CD4-positive, alpha-beta T cell treated with Interleukin-21 for 1 hour (primary cell): ENCODE measurements around the gene SORBS1.

Experiments
- DNase-seq: peaks from one replicate; pipeline ENCODE4 v3.0.0-alpha.2; 2020

The SORBS1 gene

DNA sequence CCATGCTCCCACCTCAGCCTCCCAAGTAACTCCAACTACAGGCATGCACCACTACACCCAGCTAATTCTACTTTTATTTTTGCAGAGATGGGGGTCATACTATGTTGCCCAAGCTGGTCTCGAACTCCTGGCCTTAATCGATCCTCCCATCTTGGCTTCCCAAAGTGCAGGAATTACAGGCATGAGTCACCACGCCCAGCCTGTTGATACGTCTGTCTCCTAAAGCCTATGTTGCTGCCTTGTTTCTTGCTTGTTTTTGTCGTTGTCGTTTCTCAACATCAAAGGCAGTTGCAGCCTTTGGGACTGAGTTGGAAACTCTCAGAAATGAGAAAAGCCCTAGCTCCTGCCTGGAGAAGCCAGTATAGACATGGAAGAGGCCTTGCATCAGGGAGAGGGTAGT is 49.9 kb downstream of the SORBS1 start:
- DNase-seq = no peak

DNA sequence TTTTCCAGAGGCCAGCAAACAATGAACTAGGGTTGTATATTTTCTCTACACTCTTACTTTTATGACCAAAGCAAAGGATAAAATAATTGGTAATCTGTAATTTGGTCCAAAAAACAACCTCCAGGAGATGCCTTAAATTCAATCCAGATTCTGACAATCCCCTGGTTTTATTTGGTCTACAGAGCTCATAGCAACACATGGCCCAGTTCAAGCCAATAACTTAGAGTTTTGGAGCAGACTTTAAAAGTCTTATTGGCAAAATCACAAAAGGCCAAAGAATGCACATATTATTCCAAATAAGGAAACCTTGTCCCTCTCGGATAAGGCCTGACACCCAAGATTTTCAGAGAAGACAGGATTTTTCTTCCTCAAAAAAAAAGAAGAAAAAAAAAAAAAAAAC is 51.9 kb downstream of the SORBS1 start:
- no peak for DNase-seq

DNA sequence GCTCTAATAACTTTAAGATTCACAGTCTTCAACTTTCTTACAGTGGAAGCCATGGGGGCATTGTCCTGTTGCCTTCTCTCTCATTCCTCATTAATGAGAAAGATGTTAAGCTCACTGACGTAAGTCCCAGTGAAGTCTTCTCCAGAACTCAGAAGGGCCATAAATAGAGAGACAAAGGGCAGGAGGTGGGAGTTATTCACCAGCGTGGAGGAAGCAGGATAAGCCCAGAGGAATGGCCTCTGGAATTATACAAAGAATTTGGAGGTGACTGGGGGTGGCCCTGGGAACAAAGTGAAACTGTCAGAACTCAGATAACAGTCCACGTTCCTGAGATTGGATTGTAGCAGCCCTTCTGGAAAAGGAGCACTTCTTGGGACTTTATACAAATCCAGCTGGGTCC is 52.4 kb downstream of the SORBS1 start:
- DNase-seq = no peak

DNA sequence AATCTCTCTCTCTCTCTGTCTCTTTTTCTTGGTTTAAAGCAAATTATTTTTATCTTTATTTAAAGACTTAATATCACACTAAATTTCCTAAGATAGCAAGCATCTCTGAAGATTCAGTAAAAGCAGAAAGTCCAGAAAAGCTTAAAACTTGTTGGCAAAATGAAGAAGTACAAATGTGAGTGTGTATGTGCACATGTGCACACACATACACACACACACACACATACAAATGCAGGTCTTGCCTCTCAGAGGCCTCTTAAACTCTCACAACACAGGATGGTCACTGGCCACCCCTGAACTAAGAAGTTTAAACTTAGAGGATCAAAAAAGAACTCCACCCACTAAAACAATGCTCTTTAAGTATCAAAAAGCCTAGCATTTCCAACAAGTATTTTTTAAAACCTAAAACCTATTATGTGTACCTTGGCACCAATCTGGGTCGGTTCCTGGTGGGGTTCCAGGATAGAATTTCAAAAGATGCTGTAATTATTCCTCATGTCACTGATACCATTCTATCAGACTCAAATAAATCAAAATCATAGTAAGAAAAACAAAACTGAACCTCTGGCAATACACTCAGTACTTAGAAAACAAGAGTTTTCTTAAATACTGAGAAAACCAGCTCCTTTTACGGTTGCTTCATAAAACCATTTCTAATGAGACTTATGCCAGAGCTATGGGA is 55.0 kb downstream of the SORBS1 start:
- DNase-seq = no peak

DNA sequence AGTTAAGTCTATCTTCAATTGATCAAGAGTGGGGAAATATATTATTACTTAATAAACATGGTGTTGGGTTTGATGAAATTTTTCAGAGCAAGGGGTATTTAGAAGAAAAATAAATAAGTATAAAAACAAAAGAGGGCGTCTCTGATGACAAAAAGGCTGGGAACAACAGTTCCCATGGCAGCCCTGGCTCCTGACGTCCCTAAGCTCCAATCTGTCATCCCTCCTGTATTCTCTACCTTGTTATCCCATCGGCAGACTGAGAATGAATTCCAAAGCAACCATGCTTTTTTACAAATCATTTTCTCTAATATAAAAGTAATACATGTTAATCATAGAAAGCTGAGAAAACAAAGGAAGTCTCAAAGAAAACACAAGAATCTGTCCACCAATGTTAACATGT is 55.5 kb downstream of the SORBS1 start:
- DNase-seq = no peak

DNA sequence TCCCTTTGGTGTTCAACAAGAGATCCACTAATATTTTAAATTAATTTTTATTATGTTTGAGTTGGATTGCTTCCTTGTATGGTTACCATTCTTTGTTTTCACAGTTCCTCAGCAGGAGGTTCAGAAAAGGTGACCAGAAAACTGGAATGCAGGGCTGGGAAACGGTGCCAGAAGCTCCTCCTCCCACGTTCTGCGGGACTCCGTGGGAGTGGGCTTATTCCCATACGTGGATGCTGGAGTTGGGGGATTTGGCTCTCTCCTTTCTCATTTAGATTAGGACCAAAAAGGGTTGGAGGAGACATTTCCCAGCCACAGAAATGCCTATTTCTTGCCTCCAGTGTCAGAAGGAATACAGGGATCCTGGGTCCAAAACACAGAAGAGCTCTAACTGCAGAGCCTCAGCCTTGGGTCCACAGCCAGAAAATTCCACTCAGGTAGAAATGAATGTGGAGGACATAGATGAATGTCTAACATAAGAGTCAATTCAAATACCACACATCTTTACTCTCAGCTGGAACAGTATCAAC is 56.0 kb downstream of the SORBS1 start:
- no peak for DNase-seq

DNA sequence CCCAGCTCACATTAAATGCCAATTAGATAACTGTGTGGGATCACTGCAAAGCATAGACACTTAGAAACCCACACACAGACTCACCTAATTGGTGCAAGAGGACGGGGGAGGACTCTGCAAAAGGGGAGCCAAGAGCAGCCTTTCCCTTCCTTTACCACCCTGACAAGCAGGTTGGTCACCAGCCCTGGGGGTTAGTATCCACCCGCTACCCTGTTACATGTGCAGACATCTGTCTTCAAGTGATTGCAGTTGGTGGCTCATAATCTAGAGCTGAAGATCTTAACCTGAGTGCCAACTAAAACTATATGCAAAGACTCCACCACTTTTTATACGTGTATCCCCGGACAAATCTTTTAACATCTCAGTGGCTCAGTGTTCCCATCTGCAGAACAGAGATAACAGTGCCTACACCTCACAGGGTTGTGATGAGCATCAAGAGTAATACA is 56.9 kb downstream of the SORBS1 start:
- no peak for DNase-seq

DNA sequence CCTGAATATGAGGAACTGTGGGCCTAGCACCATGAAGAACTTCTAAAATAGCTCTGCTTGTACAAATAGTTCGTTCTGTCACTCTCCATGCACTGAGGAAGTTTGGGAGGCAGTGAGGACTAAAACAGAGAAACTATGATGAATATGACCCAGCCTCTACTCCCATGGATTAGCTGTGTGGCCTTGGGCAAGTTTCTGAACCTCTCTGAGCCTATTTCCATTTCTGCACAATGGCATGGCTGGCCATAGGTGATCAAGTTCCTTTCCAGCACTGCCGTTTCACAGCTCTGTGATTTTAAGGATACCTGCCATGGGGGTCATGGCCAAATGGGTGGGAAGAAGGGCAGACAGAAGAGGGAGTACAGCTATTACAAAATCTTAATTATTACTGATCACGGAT is 57.6 kb downstream of the SORBS1 start:
- no peak for DNase-seq

DNA sequence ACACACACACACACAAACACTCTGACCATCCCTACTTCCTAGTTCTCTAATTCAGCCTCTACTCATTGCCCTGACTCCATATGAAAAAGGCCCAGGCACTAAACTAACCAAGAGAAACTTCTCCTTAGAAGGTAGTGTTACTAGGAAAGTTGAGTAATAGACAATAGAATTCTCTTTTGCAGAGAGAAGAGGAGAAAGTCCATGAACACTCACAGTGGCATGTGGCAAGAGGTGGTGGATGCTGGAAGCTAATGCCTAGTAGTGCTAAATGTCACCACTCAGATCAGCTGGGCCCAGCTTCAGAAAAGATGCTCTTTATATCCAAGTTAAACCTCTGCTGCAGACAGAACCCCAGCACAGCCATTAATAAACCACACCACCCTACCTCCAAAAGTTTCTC is 58.2 kb downstream of the SORBS1 start:
- no peak for DNase-seq

DNA sequence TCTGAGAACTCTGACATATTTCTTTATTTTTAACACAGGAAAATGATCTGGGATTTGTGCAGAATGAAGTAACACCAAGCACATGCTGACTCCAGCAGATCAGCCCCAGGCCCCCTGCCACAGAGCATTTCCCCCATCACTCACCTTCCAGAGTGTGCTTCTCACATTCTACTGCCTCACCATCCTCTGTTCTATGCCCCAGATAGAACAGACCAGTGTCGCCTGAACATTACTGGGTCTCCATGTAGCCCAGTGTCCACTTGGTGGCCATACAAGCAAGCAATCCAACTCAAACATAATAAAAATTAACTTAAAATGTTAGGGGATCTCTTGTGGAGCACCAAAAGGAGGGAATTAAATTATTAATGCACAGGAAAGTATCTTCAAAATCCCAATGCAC is 58.8 kb downstream of the SORBS1 start:
- no peak for DNase-seq

DNA sequence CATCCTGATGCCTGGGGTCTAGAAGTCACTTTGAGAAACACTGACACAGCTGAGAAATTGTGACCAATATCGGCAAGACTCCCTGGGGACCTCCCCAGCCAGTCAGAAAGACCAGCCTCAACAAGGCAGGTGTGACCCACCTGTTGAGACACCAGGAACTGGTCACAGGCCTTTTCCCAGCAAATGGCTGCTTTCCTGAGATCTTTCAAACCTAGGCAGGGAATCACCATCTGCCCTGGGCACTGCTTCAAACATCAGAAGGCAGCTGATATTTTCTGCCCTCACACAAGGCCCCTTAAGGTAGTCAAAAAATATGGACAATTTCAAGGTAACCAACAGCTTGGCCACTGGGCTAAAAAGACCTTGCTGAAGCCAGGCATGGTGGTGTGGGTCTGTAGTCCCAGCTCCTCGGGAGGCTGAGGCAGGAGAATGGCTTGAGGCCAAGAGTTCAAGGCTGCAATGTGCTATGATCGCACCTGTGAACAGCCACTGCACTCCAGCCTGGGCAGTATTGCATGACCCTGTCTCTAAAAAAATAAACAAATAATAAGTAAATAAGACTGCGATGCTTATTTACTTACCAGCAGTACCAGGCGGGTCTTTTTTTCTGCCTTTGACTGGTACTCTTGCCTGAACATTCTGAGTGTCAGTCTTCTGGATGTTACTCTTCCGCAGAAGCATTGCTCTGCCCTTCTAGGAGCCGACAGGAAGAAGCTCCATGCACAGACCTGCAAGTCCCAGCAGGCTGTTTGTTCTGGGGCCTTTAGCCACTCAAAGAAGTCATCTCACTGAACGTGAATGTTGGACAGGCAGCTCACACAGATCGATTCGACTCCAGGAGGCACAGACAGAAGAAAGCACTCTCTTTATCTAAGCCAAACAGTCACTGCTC is 59.7 kb downstream of the SORBS1 start:
- no peak for DNase-seq

DNA sequence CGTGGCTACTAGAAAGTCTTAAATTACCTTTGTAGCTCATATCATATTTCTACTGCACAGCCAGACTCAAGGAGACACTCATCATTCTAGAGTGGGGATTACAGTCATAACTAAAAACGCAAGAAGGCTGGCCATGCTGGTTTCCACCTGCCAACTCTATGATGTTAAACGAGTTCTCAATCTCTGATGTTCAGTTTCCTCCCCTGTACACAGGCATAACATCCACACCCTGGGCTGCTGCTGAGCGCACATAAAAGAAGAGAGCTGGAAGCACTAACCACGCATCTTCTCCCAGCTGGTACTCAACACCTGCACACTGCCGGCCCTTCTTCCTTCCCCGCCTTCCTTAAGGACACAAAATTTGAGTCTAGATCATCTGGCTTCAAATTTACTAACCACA is 60.5 kb downstream of the SORBS1 start:
- DNase-seq = no peak

DNA sequence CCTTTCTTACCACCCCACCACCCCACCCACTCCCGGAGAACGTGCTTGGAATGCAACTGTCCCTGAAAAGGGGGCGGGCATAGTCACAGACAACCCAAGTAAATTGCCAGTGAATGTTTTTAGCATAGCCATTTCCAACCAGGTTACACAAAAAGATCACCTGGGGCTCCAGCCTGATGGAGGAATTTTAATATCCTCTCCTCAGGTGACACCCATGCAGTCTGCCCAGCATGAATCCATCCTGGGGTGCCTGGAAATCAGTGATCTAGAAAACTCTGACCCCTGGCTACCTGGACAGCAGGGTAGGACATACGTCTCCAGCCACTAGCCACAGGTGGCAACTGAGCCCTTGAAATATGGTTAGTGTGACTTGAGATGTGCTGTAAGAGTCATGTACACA is 61.1 kb downstream of the SORBS1 start:
- DNase-seq = no peak

DNA sequence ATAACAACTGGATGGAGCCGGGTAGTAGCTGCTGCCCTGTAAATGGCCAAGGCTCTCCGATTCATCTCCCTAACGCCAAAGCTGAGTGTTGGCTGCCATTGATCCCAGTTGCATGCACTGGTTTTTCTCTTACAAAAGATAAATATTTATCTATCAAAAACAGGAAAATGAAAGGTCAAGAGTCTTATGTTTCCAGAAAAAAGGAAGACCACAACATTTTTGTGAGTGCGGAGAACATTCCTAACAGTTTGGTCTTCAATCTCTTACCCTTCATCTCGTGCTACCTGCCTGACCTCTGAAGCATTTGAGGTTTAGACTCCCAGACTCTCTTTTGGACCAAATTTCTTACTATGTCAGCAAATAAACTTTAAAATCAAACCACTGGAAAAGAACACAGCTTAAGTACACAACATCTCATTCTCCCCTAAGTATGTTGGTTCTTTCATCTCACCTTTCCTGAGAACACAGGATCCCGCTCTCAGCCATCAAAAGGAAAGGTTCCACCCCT is 61.6 kb downstream of the SORBS1 start:
- no peak for DNase-seq

DNA sequence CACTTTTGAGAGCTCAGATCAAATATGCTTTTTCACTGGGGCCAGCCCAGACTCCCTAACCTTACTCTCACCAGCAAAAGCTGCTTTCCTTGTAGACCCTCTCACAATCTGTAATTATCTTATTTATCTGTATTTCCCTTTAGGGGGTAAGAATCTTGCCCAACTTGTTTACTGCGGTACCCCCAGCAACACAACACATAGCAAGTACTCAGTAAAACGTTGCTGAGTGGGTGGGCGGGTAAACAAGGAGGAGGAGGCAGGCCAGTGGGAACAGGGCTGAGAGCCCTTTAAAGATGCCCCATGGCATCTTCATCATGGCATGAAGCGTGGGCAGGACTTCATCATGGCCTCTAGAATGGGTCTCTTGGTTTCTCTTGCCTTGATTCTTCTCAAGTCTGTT is 64.2 kb downstream of the SORBS1 start:
- no peak for DNase-seq

DNA sequence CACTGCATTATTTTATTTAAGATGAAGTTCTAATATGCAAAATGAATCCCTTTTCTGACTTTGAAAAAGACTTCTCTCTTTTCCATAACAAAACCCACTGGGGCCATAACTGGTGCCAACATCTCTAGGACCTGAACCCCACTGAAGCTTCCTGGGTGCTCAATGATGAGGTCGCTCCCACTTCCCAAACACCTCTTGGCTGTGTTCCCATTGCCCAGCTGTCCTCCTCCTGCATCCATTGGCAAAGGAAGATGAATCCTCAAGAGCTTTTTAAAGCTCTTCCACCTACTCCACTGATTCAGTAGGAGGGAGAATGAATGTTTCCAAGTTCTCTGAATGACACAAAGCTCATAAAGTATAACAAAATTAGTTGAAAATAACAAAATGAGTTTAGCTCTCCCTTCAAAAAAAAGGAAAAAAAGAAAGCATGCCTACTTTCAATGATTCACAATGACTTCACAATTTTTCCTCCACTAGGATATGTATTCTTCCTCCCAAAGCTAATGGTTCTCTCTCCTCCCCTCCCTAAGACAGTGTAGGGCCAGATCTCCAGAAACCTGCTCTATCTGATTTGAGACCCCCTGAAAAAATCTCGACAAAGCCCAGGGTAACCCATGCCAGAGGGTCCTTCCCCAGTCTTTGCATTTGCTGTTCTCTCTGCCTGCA is 64.8 kb downstream of the SORBS1 start:
- DNase-seq = no peak

DNA sequence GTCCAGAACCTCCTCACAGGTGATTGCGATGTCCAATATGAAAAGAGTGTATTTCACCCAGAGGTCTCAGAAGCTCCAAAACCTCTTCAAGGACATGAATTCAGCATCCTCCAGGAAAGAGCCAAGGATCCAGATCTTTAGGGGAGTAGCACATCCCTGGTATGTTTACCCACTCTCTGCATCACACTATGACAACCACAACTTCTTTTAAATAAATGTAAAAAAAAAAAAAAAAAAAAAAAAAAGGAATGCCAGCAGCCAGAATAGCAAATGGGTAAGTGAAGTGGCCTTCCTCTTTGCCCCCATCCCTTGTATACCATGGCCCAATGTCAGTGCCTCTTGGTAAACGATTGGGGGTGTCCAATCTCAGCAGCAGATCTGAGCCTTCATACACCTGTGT is 67.3 kb downstream of the SORBS1 start:
- no peak for DNase-seq

DNA sequence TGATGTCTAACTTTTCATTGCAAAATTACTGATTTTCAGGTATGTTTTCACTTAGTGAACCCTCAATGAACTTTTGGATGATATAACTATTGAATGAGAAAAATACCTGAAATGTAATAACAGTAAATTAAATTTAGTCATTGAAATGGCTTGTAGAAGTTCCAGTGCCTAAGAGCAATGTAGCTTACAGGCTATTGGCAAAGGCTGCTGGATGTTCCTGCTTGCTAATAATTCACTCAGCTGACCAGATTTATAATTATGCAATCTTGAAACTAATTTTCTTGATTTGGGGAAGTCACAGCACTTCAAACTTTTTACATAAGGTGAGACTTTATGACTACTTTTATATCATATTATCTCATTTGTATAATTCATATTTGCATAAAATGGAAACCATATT is 73.2 kb downstream of the SORBS1 start:
- DNase-seq = no peak

DNA sequence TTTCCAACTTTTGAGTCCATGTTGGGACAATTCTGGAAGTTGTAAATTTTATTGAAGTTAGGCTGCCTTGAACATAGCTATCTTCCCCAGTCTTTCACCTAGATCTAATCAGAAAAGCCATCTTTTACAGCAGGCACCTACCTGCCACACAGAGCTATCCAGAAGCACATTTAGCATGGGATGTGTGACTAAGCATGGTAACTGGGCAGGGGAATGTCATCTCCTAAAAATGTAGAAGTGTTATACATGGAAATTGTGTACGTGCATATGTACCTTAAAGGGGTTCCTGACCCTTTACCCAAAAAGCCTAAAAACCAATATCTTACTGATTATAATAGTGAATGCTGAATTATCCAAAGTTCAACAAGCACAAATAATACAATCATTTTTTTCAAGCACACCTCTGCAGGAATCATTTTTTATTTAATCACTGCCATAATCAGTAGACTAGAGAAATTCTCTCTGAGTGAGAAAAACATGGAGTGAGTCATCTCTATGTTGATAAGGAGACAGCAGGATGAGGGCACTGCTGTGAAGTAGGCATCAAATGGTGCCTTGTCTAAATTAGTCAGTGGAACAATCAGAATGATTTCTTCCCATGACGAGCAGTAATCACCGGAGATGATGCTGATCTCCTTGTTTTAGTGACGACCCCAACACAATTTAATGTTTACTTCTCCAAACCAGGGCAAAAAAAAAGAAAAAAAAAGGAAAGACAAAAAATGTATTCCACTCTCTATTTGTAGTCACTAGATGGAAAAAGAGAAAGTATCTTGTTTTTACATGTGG is 75.9 kb downstream of the SORBS1 start:
- no peak for DNase-seq

DNA sequence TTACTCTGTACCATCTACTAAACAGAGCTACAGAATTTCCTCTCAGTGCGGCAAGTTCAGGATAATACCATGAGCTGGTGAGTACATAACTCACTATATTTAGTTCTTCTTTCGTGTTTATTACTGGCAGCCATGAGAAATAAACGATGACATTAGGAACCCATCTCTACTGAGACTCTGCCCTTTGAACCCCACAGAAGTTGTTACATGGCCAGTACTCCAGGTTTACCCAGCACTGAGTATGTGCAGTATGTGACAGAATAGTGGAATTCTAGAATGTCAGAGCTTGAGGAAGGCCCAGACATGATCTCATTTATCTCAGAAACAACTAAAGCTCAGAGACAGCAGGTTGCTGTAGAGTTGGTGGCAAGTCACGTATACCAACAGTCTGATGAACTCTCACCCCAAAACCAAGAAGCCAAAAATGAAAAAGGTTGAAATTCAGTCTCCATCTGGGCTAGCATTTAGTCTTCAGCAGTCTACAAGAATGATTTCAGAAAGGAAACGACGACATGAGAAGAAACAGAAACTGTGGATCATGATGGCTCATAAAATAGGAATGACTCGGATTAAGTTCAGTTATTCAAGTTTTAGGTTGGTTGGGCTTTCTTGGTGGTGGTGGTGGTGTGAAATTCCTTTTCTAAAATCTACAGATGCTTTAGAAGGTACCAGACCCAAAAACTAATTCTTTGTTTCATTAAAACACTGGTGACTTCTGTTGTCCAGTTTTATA is 78.5 kb downstream of the SORBS1 start:
- no peak for DNase-seq

DNA sequence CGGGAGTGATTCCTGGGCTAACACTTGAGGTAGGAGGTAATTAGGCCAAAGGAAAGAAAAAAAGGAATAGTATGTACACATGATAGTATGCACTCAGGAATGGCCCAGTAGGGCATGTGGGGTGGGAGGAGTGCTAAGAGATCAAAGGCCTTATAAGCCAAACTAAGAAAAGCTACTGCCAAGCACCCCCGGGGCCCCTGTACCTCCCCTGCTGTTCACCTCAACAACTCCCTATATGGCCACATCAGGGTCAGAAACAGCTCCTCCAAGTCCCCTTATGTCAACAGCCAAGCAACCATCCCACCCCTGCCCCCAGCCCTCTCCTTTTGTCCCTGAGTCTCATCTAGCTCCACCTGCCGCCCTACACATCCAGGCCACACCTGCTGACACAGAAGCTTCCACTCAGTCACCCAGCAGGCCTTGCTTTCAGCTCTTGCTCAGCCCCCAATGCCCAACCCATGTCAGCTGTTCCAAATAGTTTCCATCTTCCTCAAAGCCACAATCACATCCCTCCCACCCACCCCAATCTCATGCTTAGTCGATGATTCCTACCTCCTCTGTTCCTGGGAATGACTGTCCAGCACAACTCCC is 80.2 kb downstream of the SORBS1 start:
- no peak for DNase-seq
